ENCODE measurements around the gene NUP188.

The NUP188 gene

GRCh38 chr9:129011761-129012181, 64.3 kb downstream of the NUP188 start:
- ATAC-seq: no peak
- TF ChIP-seq PATZ1 (CRISPR knock-in tag; IDR thresholded peaks at IDR 0.05; ENCODE audit: borderline replicate concordance): no peak
- TF ChIP-seq TSHZ2 (CRISPR knock-in tag; IDR thresholded peaks at IDR 0.05): no peak
- TF ChIP-seq ZNF8 (CRISPR knock-in tag; IDR thresholded peaks at IDR 0.05): no peak
- TF ChIP-seq TOX (CRISPR knock-in tag; IDR thresholded peaks at IDR 0.05; ENCODE audit: borderline replicate concordance): no peak
- no peak for TF ChIP-seq ISL1 (CRISPR knock-in tag; IDR thresholded peaks at IDR 0.05)
- TF ChIP-seq POU6F1 (CRISPR knock-in tag; IDR thresholded peaks at IDR 0.05; ENCODE audit: borderline replicate concordance, low read depth): no peak
- TF ChIP-seq ESRRG (CRISPR knock-in tag; IDR thresholded peaks at IDR 0.05): no peak
- no peak for TF ChIP-seq ARNTL (CRISPR knock-in tag; IDR thresholded peaks at IDR 0.05; ENCODE audit: borderline replicate concordance, low read depth)
- no peak for TF ChIP-seq TCF4 (CRISPR knock-in tag; IDR thresholded peaks at IDR 0.05; ENCODE audit: borderline replicate concordance)
- TF ChIP-seq RARB (CRISPR knock-in tag; IDR thresholded peaks at IDR 0.05): no peak
- TF ChIP-seq ZFP3 (CRISPR knock-in tag; IDR thresholded peaks at IDR 0.05): no peak
- TF ChIP-seq ZNF565 (CRISPR knock-in tag; conservative IDR thresholded peaks at IDR 0.05; ENCODE audit: low read depth): no peak
- TF ChIP-seq CSDC2 (CRISPR knock-in tag; IDR thresholded peaks at IDR 0.05): no peak
- no peak for TF ChIP-seq CSRNP3 (CRISPR knock-in tag; IDR thresholded peaks at IDR 0.05)
- no peak for TF ChIP-seq GLIS3 (CRISPR knock-in tag; IDR thresholded peaks at IDR 0.05)
- TF ChIP-seq ZC3H10 (CRISPR knock-in tag; IDR thresholded peaks at IDR 0.05): no peak
- TF ChIP-seq BACH2 (CRISPR knock-in tag; IDR thresholded peaks at IDR 0.05; ENCODE audit: borderline replicate concordance): no peak

GRCh38 chr9:129012343-129012742, 64.8 kb downstream of the NUP188 start:
- ATAC-seq: no peak
- TF ChIP-seq ZNF565 (CRISPR knock-in tag; conservative IDR thresholded peaks at IDR 0.05; ENCODE audit: low read depth): no peak
- TF ChIP-seq PATZ1 (CRISPR knock-in tag; IDR thresholded peaks at IDR 0.05; ENCODE audit: borderline replicate concordance): no peak
- no peak for TF ChIP-seq ZFP3 (CRISPR knock-in tag; IDR thresholded peaks at IDR 0.05)
- TF ChIP-seq BACH2 (CRISPR knock-in tag; IDR thresholded peaks at IDR 0.05; ENCODE audit: borderline replicate concordance): no peak
- TF ChIP-seq TOX (CRISPR knock-in tag; IDR thresholded peaks at IDR 0.05; ENCODE audit: borderline replicate concordance): no peak
- TF ChIP-seq TCF4 (CRISPR knock-in tag; IDR thresholded peaks at IDR 0.05; ENCODE audit: borderline replicate concordance): no peak
- TF ChIP-seq CSDC2 (CRISPR knock-in tag; IDR thresholded peaks at IDR 0.05): no peak
- TF ChIP-seq ARNTL (CRISPR knock-in tag; IDR thresholded peaks at IDR 0.05; ENCODE audit: borderline replicate concordance, low read depth): no peak
- TF ChIP-seq CREB5 (CRISPR knock-in tag; IDR thresholded peaks at IDR 0.05; ENCODE audit: low read depth): no peak
- TF ChIP-seq GLIS3 (CRISPR knock-in tag; IDR thresholded peaks at IDR 0.05): no peak
- no peak for TF ChIP-seq SNAI2 (CRISPR knock-in tag; IDR thresholded peaks at IDR 0.05)
- TF ChIP-seq PPARA (CRISPR knock-in tag; IDR thresholded peaks at IDR 0.05; ENCODE audit: borderline replicate concordance): no peak
- no peak for TF ChIP-seq POU6F1 (CRISPR knock-in tag; IDR thresholded peaks at IDR 0.05; ENCODE audit: borderline replicate concordance, low read depth)
- TF ChIP-seq ZNF70 (CRISPR knock-in tag; IDR thresholded peaks at IDR 0.05): no peak

Measured in SK-N-SH treated with all-trans-retinoic acid at 6 μM for 48 hours (cell line).